GM23338 (cell line): ENCODE results near the gene TNFSF12. TPM values are rescaled to one million over a fixed set of nuclear protein-coding genes. Genes with fewer than 3 reads are reported as not detected.

Experiments
- ATAC-seq: fragments of 200-7000 bp; cut with Tn5 transposase; 3 replicates; pipeline ENCODE4 v1.9.1; 2020
- DNase-seq: peaks from one replicate; pipeline ENCODE4 v3.0.0-alpha.2; 2015; ENCODE audit warnings: low spot score
- H2AFZ ChIP-seq: fragments of 200-600 bp; sonication (generic); 2 replicates; pipeline ENCODE4 v1.8.0; 2016; ENCODE audit warnings: antibody characterized with exemption, mild to moderate bottlenecking, moderate library complexity
- H3F3A ChIP-seq: fragments of 200-600 bp; sonication (generic); replicated peaks from 2 replicates; pipeline ENCODE4 v1.8.0; 2017; ENCODE audit warnings: antibody characterized with exemption, mixed run types, low read depth
- H3K27ac ChIP-seq: fragments of 200-600 bp; sonication (generic); 2 replicates; pipeline ENCODE4 v1.6.1; 2016; ENCODE audit warnings: low read depth
- H3K27me3 ChIP-seq: fragments of 200-600 bp; sonication (generic); 2 replicates; pipeline ENCODE4 v1.8.0; 2016; ENCODE audit warnings: mild to moderate bottlenecking, mixed run types, moderate library complexity; ENCODE audit not compliant: insufficient read depth
- H3K36me3 ChIP-seq: fragments of 200-600 bp; sonication (generic); 2 replicates; pipeline ENCODE4 v1.8.0; 2016; ENCODE audit warnings: mild to moderate bottlenecking; ENCODE audit not compliant: insufficient read depth
- H3K4me1 ChIP-seq: fragments of 200-600 bp; sonication (generic); 2 replicates; pipeline ENCODE4 v1.8.0; 2016; ENCODE audit warnings: mild to moderate bottlenecking, moderate library complexity; ENCODE audit not compliant: insufficient read depth
- H3K4me2 ChIP-seq: fragments of 200-600 bp; sonication (generic); 2 replicates; pipeline ENCODE4 v1.7.1; 2017; ENCODE audit warnings: mixed run types
- H3K4me3 ChIP-seq: fragments of 200-600 bp; sonication (generic); 2 replicates; pipeline ENCODE4 v1.6.1; 2016; ENCODE audit warnings: mixed run types
- H3K79me2 ChIP-seq: fragments of 200-600 bp; sonication (generic); replicated peaks from 2 replicates; pipeline ENCODE4 v1.8.0; 2017; ENCODE audit warnings: mild to moderate bottlenecking; ENCODE audit not compliant: insufficient read depth
- H3K9me2 ChIP-seq: fragments of 200-600 bp; sonication (generic); 2 replicates; pipeline ENCODE4 v1.8.0; 2017; ENCODE audit not compliant: insufficient read depth
- H4K20me1 ChIP-seq: fragments of 200-600 bp; sonication (generic); replicated peaks from 2 replicates; pipeline ENCODE4 v1.8.0; 2017; ENCODE audit warnings: mild to moderate bottlenecking; ENCODE audit not compliant: insufficient read depth
- H3K27ac Mint-ChIP-seq: 2 replicates; pipeline ENCODE4 v1.8.0; 2020; ENCODE audit warnings: inconsistent platforms, mild to moderate bottlenecking, moderate library complexity, mixed read lengths
- H3K27me3 Mint-ChIP-seq: 3 replicates; pipeline ENCODE4 v1.8.0; 2022; ENCODE audit warnings: low read depth, mild to moderate bottlenecking, moderate library complexity, mixed read lengths, inconsistent platforms; ENCODE audit not compliant: insufficient read depth, poor library complexity
- H3K36me3 Mint-ChIP-seq: 3 replicates; pipeline ENCODE4 v1.8.0; 2021; ENCODE audit warnings: low read depth, mild to moderate bottlenecking, inconsistent platforms, moderate library complexity, mixed read lengths
- H3K4me1 Mint-ChIP-seq: 3 replicates; pipeline ENCODE4 v1.8.0; 2020; ENCODE audit warnings: mild to moderate bottlenecking, inconsistent platforms, mixed read lengths
- H3K4me3 Mint-ChIP-seq: 3 replicates; pipeline ENCODE4 v1.8.0; 2021; ENCODE audit warnings: moderate library complexity, mild to moderate bottlenecking, inconsistent platforms, mixed read lengths
- H3K9me3 Mint-ChIP-seq: 3 replicates; pipeline ENCODE4 v1.8.0; 2020; ENCODE audit warnings: moderate library complexity, mild to moderate bottlenecking, inconsistent platforms, mixed read lengths
- CREB1 ChIP-seq: fragments of 250-450 bp; sonication (Bioruptor Pico); IDR thresholded peaks from 2 replicates; pipeline ENCODE4 v1.5.0; 2020; ENCODE audit warnings: low read depth, mild to moderate bottlenecking, moderate library complexity
- CTCF ChIP-seq, 2 experiments: fragments of 200-600 bp in 1 of 2; sonication (generic) in 1 of 2; conservative IDR thresholded peaks; 2 replicates each; pipeline versions ENCODE4 v1.5.1 to v1.6.1; 2016 to 2017; ENCODE audit warnings: antibody characterized with exemption in 2 of 2, low read depth in 2 of 2, mild to moderate bottlenecking in 2 of 2, moderate library complexity in 1 of 2
- ETS1 ChIP-seq: IDR thresholded peaks from 2 replicates; pipeline ENCODE4 v1.6.1; 2016; ENCODE audit warnings: antibody characterized with exemption
- EZH2 ChIP-seq: fragments of 200-600 bp; sonication (generic); IDR thresholded peaks from one replicate; pipeline ENCODE4 v1.8.0; 2017; ENCODE audit warnings: antibody characterized with exemption, mild to moderate bottlenecking, low read depth; ENCODE audit not compliant: unreplicated experiment
- EZH2phosphoT487 ChIP-seq: fragments of 200-600 bp; sonication (generic); IDR thresholded peaks from one replicate; pipeline ENCODE4 v1.8.1; 2018; ENCODE audit warnings: antibody characterized with exemption; ENCODE audit not compliant: unreplicated experiment
- JUNB ChIP-seq: IDR thresholded peaks from one replicate; pipeline ENCODE4 v1.6.1; 2016; ENCODE audit warnings: antibody characterized with exemption; ENCODE audit not compliant: unreplicated experiment
- NANOG ChIP-seq: IDR thresholded peaks from 2 replicates; pipeline ENCODE4 v1.6.1; 2016; ENCODE audit warnings: antibody characterized with exemption, borderline replicate concordance
- POLR2AphosphoS5 ChIP-seq: IDR thresholded peaks from 2 replicates; pipeline ENCODE4 v1.6.1; 2016; ENCODE audit warnings: antibody characterized with exemption, low read depth
- REST ChIP-seq: IDR thresholded peaks from one replicate; pipeline ENCODE4 v1.6.1; 2018; ENCODE audit warnings: antibody characterized with exemption; ENCODE audit not compliant: unreplicated experiment
- STAT1 ChIP-seq: IDR thresholded peaks from one replicate; pipeline ENCODE4 v1.6.1; 2016; ENCODE audit warnings: antibody characterized with exemption; ENCODE audit not compliant: unreplicated experiment
- ZNF114 ChIP-seq: fragments of 250-450 bp; sonication (Bioruptor Pico); IDR thresholded peaks from 2 replicates; pipeline ENCODE4 v1.5.0; 2020; ENCODE audit warnings: mild to moderate bottlenecking, moderate library complexity
- ZNF331 ChIP-seq: fragments of 250-450 bp; sonication (Bioruptor Pico); IDR thresholded peaks from 2 replicates; pipeline ENCODE4 v1.5.0; 2020; ENCODE audit warnings: low read depth, mild to moderate bottlenecking, moderate library complexity
- polyA plus RNA-seq: library from polyadenylated mRNA; unstranded; fragments of >200 nt; fragmentation: Nextera tagmentation; extraction: Ambion mirVana; gene quantifications from 2 replicates; pipeline ENCODE4 v1.2.1, GENCODE V29; 2016
- total RNA-seq: library from RNA; depleted of rRNA; stranded (reverse); fragments of >200 nt; shearing (Covaris generic); gene quantifications from 2 replicates; pipeline ENCODE4 v1.2.3, GENCODE V29; 2014

The TNFSF12 gene
- total and polyA plus RNA-seq, 2 experiments from 2014 or later, result 3.5 to 6.0 TPM

GRCh38 chr17:7562208-7562605 lies 13.3 kb downstream of the TNFSF12 start (continued):
- TF ChIP-seq ZNF114 (CRISPR knock-in tag) (no peak), ETS1 (no peak), CTCF (conservative IDR thresholded peaks at IDR 0.05; ENCODE audit: low read depth in 2 of 2) (no peak), NANOG (no peak), EZH2 (no peak), ZNF331 (CRISPR knock-in tag) (no peak), REST (no peak), JUNB (no peak)

GRCh38 chr17:7563115-7563869 lies 14.4 kb downstream of the TNFSF12 start:
- Histone ChIP-seq H3K27ac (no peak overlapping the region), H3K36me3 (peaks cover 23% of the 10 kb centered on the region; the same call in 1 of the 2 replicates), H3K4me1 (peaks cover 33% of the 10 kb centered on the region), H3K9me2 (no peaks in the 10 kb centered on the region), H3F3A (peaks cover 26% of the 10 kb centered on the region), H3K4me2 (peak overlapping the region; percentile 99), H4K20me1 (peaks cover 10% of the 10 kb centered on the region), H3K79me2 (peaks cover 44% of the 10 kb centered on the region), H2AFZ (no peak overlapping the region), H3K4me3 (peak overlapping the region; percentile 96), H3K27me3 (no peaks in the 10 kb centered on the region)
- H3K27ac Mint-ChIP-seq, result no peak overlapping the region
- H3K36me3 Mint-ChIP-seq, result peaks cover 49% of the 10 kb centered on the region
- H3K9me3 Mint-ChIP-seq, result no peaks in the 10 kb centered on the region; the same call in 2 of the 3 replicates
- DNase-seq (peak; percentile 29), ATAC-seq (no peak)
- peaks cover 21% of the 10 kb centered on the region for H3K27me3 Mint-ChIP-seq
- H3K4me1 Mint-ChIP-seq, result peaks cover 33% of the 10 kb centered on the region
- H3K4me3 Mint-ChIP-seq, result peak overlapping the region; percentile 93
- TF ChIP-seq CREB1 (CRISPR knock-in tag), result no peak
- no peak for TF ChIP-seq ZNF331 (CRISPR knock-in tag)
- TF ChIP-seq POLR2AphosphoS5, result no peak
- TF ChIP-seq REST, result no peak
- TF ChIP-seq EZH2phosphoT487, result no peak
- TF ChIP-seq ETS1, result no peak
- no peak for TF ChIP-seq STAT1
- TF ChIP-seq JUNB, result no peak
- no peak for TF ChIP-seq CTCF (conservative IDR thresholded peaks at IDR 0.05; ENCODE audit: low read depth in 2 of 2)
- no peak for TF ChIP-seq EZH2
- TF ChIP-seq NANOG, result no peak
- no peak for TF ChIP-seq ZNF114 (CRISPR knock-in tag)
